Measurements from ENCODE around the gene PTPRG. TPM values are rescaled to one million over a fixed set of nuclear protein-coding genes. Genes with fewer than 3 reads are reported as not detected.
A peak's percentile ranks its signal among the peaks of the same experiment; 100 is the strongest.

Gene PTPRG
- total and polyA plus RNA-seq, 2 experiments from 2014 or later, result 24.4 to 131 TPM

DNA sequence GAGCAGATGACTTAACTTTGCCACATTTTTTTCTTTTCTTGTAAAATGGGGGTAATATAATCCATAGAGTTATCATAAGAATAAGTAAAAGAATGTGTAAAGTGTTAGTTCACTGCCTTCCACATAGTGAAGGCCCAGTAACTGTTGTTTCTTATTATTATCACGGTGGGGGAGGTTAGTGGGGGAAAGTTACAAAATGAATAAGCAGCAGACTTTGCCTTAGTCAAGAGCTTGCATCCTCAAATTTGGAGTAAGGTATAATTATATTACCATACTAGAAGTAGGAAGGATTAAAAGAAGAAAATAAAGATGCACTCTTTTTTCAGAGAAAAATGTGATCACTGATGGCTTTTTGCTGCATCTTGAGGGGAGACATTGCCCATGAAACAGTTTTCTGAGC is 247.6 kb downstream of the PTPRG start:
- DNase-seq (ENCODE audit: low spot score) (no peak), ATAC-seq (no peak)
- H3K4me2 ChIP-seq, result peak overlapping the region; percentile 33; the same call in 1 of the 2 replicates
- no peak overlapping the region for H3K27ac ChIP-seq (ENCODE audit: low read depth)
- H3K27me3 Mint-ChIP-seq (ENCODE audit: insufficient read depth, low read depth, poor library complexity), result no peaks in the 10 kb centered on the region
- no peaks in the 10 kb centered on the region for H3K36me3 Mint-ChIP-seq (ENCODE audit: low read depth)
- H3K27ac Mint-ChIP-seq, result no peak overlapping the region
- H3K27me3 ChIP-seq (ENCODE audit: insufficient read depth), result no peaks in the 10 kb centered on the region
- peaks cover 29% of the 10 kb centered on the region for H4K20me1 ChIP-seq (replicated peaks; ENCODE audit: insufficient read depth)
- H3K4me3 ChIP-seq, result no peak overlapping the region
- no peaks in the 10 kb centered on the region for H3K36me3 ChIP-seq (ENCODE audit: insufficient read depth)
- peaks cover 74% of the 10 kb centered on the region for H3K4me1 ChIP-seq (ENCODE audit: insufficient read depth)
- no peak overlapping the region for H2AFZ ChIP-seq
- no peaks in the 10 kb centered on the region for H3K9me2 ChIP-seq (ENCODE audit: insufficient read depth)
- no peaks in the 10 kb centered on the region for H3F3A ChIP-seq (replicated peaks; ENCODE audit: low read depth)
- H3K79me2 ChIP-seq (replicated peaks; ENCODE audit: insufficient read depth), result peaks cover 100% of the 10 kb centered on the region
- peaks cover 80% of the 10 kb centered on the region for H3K4me1 Mint-ChIP-seq
- no peaks in the 10 kb centered on the region for H3K9me3 Mint-ChIP-seq
- no peak overlapping the region for H3K4me3 Mint-ChIP-seq
- no peak for TF ChIP-seq NANOG (IDR thresholded peaks at IDR 0.05; ENCODE audit: borderline replicate concordance)
- TF ChIP-seq, protein P1, sequence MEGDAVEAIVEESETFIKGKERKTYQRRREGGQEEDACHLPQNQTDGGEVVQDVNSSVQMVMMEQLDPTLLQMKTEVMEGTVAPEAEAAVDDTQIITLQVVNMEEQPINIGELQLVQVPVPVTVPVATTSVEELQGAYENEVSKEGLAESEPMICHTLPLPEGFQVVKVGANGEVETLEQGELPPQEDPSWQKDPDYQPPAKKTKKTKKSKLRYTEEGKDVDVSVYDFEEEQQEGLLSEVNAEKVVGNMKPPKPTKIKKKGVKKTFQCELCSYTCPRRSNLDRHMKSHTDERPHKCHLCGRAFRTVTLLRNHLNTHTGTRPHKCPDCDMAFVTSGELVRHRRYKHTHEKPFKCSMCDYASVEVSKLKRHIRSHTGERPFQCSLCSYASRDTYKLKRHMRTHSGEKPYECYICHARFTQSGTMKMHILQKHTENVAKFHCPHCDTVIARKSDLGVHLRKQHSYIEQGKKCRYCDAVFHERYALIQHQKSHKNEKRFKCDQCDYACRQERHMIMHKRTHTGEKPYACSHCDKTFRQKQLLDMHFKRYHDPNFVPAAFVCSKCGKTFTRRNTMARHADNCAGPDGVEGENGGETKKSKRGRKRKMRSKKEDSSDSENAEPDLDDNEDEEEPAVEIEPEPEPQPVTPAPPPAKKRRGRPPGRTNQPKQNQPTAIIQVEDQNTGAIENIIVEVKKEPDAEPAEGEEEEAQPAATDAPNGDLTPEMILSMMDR (conservative IDR thresholded peaks at IDR 0.05; ENCODE audit: low read depth in 2 of 2), result no peak
- TF ChIP-seq, protein P2, sequence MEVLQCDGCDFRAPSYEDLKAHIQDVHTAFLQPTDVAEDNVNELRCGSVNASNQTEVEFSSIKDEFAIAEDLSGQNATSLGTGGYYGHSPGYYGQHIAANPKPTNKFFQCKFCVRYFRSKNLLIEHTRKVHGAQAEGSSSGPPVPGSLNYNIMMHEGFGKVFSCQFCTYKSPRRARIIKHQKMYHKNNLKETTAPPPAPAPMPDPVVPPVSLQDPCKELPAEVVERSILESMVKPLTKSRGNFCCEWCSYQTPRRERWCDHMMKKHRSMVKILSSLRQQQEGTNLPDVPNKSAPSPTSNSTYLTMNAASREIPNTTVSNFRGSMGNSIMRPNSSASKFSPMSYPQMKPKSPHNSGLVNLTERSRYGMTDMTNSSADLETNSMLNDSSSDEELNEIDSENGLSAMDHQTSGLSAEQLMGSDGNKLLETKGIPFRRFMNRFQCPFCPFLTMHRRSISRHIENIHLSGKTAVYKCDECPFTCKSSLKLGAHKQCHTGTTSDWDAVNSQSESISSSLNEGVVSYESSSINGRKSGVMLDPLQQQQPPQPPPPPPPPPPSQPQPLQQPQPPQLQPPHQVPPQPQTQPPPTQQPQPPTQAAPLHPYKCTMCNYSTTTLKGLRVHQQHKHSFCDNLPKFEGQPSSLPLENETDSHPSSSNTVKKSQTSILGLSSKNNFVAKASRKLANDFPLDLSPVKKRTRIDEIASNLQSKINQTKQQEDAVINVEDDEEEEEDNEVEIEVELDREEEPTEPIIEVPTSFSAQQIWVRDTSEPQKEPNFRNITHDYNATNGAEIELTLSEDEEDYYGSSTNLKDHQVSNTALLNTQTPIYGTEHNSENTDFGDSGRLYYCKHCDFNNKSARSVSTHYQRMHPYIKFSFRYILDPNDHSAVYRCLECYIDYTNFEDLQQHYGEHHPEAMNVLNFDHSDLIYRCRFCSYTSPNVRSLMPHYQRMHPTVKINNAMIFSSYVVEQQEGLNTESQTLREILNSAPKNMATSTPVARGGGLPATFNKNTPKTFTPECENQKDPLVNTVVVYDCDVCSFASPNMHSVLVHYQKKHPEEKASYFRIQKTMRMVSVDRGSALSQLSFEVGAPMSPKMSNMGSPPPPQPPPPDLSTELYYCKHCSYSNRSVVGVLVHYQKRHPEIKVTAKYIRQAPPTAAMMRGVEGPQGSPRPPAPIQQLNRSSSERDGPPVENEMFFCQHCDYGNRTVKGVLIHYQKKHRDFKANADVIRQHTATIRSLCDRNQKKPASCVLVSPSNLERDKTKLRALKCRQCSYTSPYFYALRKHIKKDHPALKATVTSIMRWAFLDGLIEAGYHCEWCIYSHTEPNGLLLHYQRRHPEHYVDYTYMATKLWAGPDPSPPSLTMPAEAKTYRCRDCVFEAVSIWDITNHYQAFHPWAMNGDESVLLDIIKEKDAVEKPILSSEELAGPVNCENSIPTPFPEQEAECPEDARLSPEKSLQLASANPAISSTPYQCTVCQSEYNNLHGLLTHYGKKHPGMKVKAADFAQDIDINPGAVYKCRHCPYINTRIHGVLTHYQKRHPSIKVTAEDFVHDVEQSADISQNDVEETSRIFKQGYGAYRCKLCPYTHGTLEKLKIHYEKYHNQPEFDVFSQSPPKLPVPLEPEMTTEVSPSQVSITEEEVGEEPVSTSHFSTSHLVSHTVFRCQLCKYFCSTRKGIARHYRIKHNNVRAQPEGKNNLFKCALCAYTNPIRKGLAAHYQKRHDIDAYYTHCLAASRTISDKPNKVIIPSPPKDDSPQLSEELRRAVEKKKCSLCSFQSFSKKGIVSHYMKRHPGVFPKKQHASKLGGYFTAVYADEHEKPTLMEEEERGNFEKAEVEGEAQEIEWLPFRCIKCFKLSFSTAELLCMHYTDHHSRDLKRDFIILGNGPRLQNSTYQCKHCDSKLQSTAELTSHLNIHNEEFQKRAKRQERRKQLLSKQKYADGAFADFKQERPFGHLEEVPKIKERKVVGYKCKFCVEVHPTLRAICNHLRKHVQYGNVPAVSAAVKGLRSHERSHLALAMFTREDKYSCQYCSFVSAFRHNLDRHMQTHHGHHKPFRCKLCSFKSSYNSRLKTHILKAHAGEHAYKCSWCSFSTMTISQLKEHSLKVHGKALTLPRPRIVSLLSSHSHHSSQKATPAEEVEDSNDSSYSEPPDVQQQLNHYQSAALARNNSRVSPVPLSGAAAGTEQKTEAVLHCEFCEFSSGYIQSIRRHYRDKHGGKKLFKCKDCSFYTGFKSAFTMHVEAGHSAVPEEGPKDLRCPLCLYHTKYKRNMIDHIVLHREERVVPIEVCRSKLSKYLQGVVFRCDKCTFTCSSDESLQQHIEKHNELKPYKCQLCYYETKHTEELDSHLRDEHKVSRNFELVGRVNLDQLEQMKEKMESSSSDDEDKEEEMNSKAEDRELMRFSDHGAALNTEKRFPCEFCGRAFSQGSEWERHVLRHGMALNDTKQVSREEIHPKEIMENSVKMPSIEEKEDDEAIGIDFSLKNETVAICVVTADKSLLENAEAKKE (CRISPR knock-in tag; IDR thresholded peaks at IDR 0.05), result no peak
- TF ChIP-seq ZNF114 (CRISPR knock-in tag; IDR thresholded peaks at IDR 0.05), result no peak
- TF ChIP-seq, protein P3, sequence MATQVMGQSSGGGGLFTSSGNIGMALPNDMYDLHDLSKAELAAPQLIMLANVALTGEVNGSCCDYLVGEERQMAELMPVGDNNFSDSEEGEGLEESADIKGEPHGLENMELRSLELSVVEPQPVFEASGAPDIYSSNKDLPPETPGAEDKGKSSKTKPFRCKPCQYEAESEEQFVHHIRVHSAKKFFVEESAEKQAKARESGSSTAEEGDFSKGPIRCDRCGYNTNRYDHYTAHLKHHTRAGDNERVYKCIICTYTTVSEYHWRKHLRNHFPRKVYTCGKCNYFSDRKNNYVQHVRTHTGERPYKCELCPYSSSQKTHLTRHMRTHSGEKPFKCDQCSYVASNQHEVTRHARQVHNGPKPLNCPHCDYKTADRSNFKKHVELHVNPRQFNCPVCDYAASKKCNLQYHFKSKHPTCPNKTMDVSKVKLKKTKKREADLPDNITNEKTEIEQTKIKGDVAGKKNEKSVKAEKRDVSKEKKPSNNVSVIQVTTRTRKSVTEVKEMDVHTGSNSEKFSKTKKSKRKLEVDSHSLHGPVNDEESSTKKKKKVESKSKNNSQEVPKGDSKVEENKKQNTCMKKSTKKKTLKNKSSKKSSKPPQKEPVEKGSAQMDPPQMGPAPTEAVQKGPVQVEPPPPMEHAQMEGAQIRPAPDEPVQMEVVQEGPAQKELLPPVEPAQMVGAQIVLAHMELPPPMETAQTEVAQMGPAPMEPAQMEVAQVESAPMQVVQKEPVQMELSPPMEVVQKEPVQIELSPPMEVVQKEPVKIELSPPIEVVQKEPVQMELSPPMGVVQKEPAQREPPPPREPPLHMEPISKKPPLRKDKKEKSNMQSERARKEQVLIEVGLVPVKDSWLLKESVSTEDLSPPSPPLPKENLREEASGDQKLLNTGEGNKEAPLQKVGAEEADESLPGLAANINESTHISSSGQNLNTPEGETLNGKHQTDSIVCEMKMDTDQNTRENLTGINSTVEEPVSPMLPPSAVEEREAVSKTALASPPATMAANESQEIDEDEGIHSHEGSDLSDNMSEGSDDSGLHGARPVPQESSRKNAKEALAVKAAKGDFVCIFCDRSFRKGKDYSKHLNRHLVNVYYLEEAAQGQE (IDR thresholded peaks at IDR 0.05; ENCODE audit: unreplicated experiment), result no peak
- TF ChIP-seq JUNB (IDR thresholded peaks at IDR 0.05; ENCODE audit: unreplicated experiment), result no peak
- TF ChIP-seq, protein P4, sequence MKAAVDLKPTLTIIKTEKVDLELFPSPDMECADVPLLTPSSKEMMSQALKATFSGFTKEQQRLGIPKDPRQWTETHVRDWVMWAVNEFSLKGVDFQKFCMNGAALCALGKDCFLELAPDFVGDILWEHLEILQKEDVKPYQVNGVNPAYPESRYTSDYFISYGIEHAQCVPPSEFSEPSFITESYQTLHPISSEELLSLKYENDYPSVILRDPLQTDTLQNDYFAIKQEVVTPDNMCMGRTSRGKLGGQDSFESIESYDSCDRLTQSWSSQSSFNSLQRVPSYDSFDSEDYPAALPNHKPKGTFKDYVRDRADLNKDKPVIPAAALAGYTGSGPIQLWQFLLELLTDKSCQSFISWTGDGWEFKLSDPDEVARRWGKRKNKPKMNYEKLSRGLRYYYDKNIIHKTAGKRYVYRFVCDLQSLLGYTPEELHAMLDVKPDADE (IDR thresholded peaks at IDR 0.05), result no peak
- TF ChIP-seq CREB1 (CRISPR knock-in tag; IDR thresholded peaks at IDR 0.05; ENCODE audit: low read depth), result no peak
- TF ChIP-seq EZH2 (IDR thresholded peaks at IDR 0.05; ENCODE audit: low read depth, unreplicated experiment), result no peak
- TF ChIP-seq POLR2AphosphoS5 (IDR thresholded peaks at IDR 0.05; ENCODE audit: low read depth), result no peak

Measured in GM23338 (cell line).